CD4-positive, alpha-beta T cell treated with Interleukin-15 for 4 hours (primary cell): Measurements from ENCODE around the gene RECQL5.
"Not testable (repeated sequence)": the region's sequence is repeated elsewhere in the genome, so short reads cannot be mapped to it uniquely, and the experiment has no call there.

Experiments
- DNase-seq: peaks from one replicate; pipeline ENCODE4 v3.0.0-alpha.2; 2020; ENCODE audit warnings: low spot score

RECQL5 gene

GRCh38 chr17:75647921-75648320 lies 19.0 kb downstream of the RECQL5 start:
- no peak for DNase-seq

GRCh38 chr17:75647061-75647460 lies 19.9 kb downstream of the RECQL5 start:
- no peak for DNase-seq

GRCh38 chr17:75646638-75646992 lies 20.3 kb downstream of the RECQL5 start:
- DNase-seq: no peak

GRCh38 chr17:75645889-75646637 lies 20.9 kb downstream of the RECQL5 start:
- DNase-seq: no peak

GRCh38 chr17:75645501-75645888 lies 21.5 kb downstream of the RECQL5 start:
- DNase-seq: no peak

GRCh38 chr17:75643643-75644017 lies 23.3 kb downstream of the RECQL5 start:
- DNase-seq: no peak

- no peak for DNase-seq
These were observed 23.9 kb downstream of the RECQL5 start for GRCh38 chr17:75642784-75643642.

GRCh38 chr17:75642182-75642783 lies 24.7 kb downstream of the RECQL5 start:
- no peak for DNase-seq

GRCh38 chr17:75641343-75641742 lies 25.6 kb downstream of the RECQL5 start:
- no peak for DNase-seq

GRCh38 chr17:75640556-75641119 lies 26.3 kb downstream of the RECQL5 start:
- DNase-seq: no peak

GRCh38 chr17:75639771-75640555 lies 27.0 kb downstream of the RECQL5 start:
- no peak for DNase-seq

GRCh38 chr17:75639327-75639726 lies 27.6 kb downstream of the RECQL5 start:
- no peak for DNase-seq

GRCh38 chr17:75638893-75639292 lies 28.1 kb downstream of the RECQL5 start:
- DNase-seq: no peak

GRCh38 chr17:75638039-75638438 lies 28.9 kb downstream of the RECQL5 start:
- not testable (repeated sequence) for DNase-seq

GRCh38 chr17:75637551-75637950 lies 29.4 kb downstream of the RECQL5 start:
- no peak for DNase-seq

GRCh38 chr17:75637143-75637538 lies 29.8 kb downstream of the RECQL5 start:
- no peak for DNase-seq

- no peak for DNase-seq
These were observed 30.4 kb downstream of the RECQL5 start for GRCh38 chr17:75636381-75637142.

- no peak for DNase-seq
These were observed 31.2 kb downstream of the RECQL5 start for GRCh38 chr17:75635610-75636202.

GRCh38 chr17:75634754-75635609 lies 32.0 kb downstream of the RECQL5 start:
- no peak for DNase-seq

GRCh38 chr17:75634376-75634740 lies 32.6 kb downstream of the RECQL5 start:
- DNase-seq: no peak
